Mucosa of stomach (tissue), 1 donor: ENCODE results near the gene DYDC2.
"Not testable (repeated sequence)": the region's sequence is repeated elsewhere in the genome, so short reads cannot be mapped to it uniquely, and the experiment has no call there.

Source experiments
- H3K27me3 ChIP-seq: one replicate; pipeline ENCODE4 v1.7.0; 2013; ENCODE audit warnings: mild to moderate bottlenecking, low read length; ENCODE audit not compliant: control insufficient read depth, insufficient read depth
- H3K36me3 ChIP-seq: one replicate; pipeline ENCODE4 v1.7.0; 2013; ENCODE audit warnings: low read length; ENCODE audit not compliant: control insufficient read depth, insufficient read depth
- H3K4me1 ChIP-seq: one replicate; pipeline ENCODE4 v1.7.0; 2013; ENCODE audit warnings: mild to moderate bottlenecking, low read length; ENCODE audit not compliant: control insufficient read depth, insufficient read depth
- H3K4me3 ChIP-seq: one replicate; pipeline ENCODE4 v1.7.0; 2013; ENCODE audit warnings: low read length
- H3K9ac ChIP-seq: one replicate; pipeline ENCODE4 v1.7.0; 2013; ENCODE audit warnings: mild to moderate bottlenecking, low read length, moderate library complexity
- H3K9me3 ChIP-seq: one replicate; pipeline ENCODE4 v1.7.0; 2013; ENCODE audit warnings: mild to moderate bottlenecking, low read length, moderate library complexity; ENCODE audit not compliant: control insufficient read depth
- donor health status: Pancreatic carcinoma.

DYDC2 gene

GRCh38 chr10:80333983-80334382 lies 22.6 kb upstream of the DYDC2 start:
- Histone ChIP-seq H3K4me3 (no peak overlapping the region), H3K9ac (no peak overlapping the region), H3K27me3 (no peaks in the 10 kb centered on the region), H3K4me1 (no peaks in the 10 kb centered on the region), H3K36me3 (no peaks in the 10 kb centered on the region), H3K9me3 (no peaks in the 10 kb centered on the region)

- no peaks in the 10 kb centered on the region for H3K9me3 ChIP-seq
- H3K36me3 ChIP-seq, result no peaks in the 10 kb centered on the region
- H3K4me3 ChIP-seq, result no peak overlapping the region
Observed at GRCh38 chr10:80344276-80344675, 12.3 kb upstream of the DYDC2 start.

GRCh38 chr10:80344912-80345311 lies 11.7 kb upstream of the DYDC2 start:
- no peak overlapping the region for H3K4me3 ChIP-seq
- no peak overlapping the region for H3K9ac ChIP-seq
- no peaks in the 10 kb centered on the region for H3K9me3 ChIP-seq
- H3K27me3 ChIP-seq, result no peaks in the 10 kb centered on the region
- no peaks in the 10 kb centered on the region for H3K36me3 ChIP-seq
- no peaks in the 10 kb centered on the region for H3K4me1 ChIP-seq

More at GRCh38 chr10:80344276-80344675, 12.3 kb upstream of the DYDC2 start:
- Histone ChIP-seq H3K9ac (no peak overlapping the region), H3K4me1 (no peaks in the 10 kb centered on the region), H3K27me3 (no peaks in the 10 kb centered on the region)

- H3K9me3 ChIP-seq, result no peaks in the 10 kb centered on the region
- H3K36me3 ChIP-seq, result no peaks in the 10 kb centered on the region
- H3K4me1 ChIP-seq, result no peaks in the 10 kb centered on the region
- H3K27me3 ChIP-seq, result peaks cover under 1% of the 10 kb centered on the region
- no peak overlapping the region for H3K4me3 ChIP-seq
- no peak overlapping the region for H3K9ac ChIP-seq
Observed at GRCh38 chr10:80350251-80350650, 6.3 kb upstream of the DYDC2 start.

GRCh38 chr10:80351220-80351619 lies 5.4 kb upstream of the DYDC2 start:
- Histone ChIP-seq H3K9me3 (no peaks in the 10 kb centered on the region), H3K4me3 (no peak overlapping the region), H3K4me1 (peaks cover 1% of the 10 kb centered on the region), H3K36me3 (no peaks in the 10 kb centered on the region), H3K9ac (no peak overlapping the region), H3K27me3 (peaks cover 9% of the 10 kb centered on the region)

- peaks cover 13% of the 10 kb centered on the region for H3K4me1 ChIP-seq
- H3K36me3 ChIP-seq, result no peaks in the 10 kb centered on the region
- H3K4me3 ChIP-seq, result no peak overlapping the region
- no peaks in the 10 kb centered on the region for H3K9me3 ChIP-seq
- peaks cover 12% of the 10 kb centered on the region for H3K27me3 ChIP-seq
- no peak overlapping the region for H3K9ac ChIP-seq
Observed at GRCh38 chr10:80356989-80357850, 639 bp downstream of the DYDC2 start.

- Histone ChIP-seq H3K27me3 (peaks cover 12% of the 10 kb centered on the region), H3K36me3 (no peaks in the 10 kb centered on the region), H3K9ac (no peak overlapping the region), H3K4me3 (no peak overlapping the region), H3K9me3 (no peaks in the 10 kb centered on the region), H3K4me1 (peaks cover 13% of the 10 kb centered on the region)
Observed at GRCh38 chr10:80357851-80358125, 1.2 kb downstream of the DYDC2 start.

GRCh38 chr10:80358925-80359324 lies 2.3 kb downstream of the DYDC2 start:
- H3K9ac ChIP-seq, H3K36me3 ChIP-seq, H3K4me3 ChIP-seq, H3K9me3 ChIP-seq: not testable (repeated sequence)
- peaks cover 12% of the 10 kb centered on the region for H3K27me3 ChIP-seq
- H3K4me1 ChIP-seq, result peaks cover 13% of the 10 kb centered on the region

- Histone ChIP-seq H3K9me3 (no peaks in the 10 kb centered on the region), H3K4me1 (peaks cover 13% of the 10 kb centered on the region), H3K4me3 (no peak overlapping the region), H3K9ac (no peak overlapping the region), H3K36me3 (no peaks in the 10 kb centered on the region), H3K27me3 (peaks cover 12% of the 10 kb centered on the region)
Observed at GRCh38 chr10:80359644-80360043, 3.1 kb downstream of the DYDC2 start.

GRCh38 chr10:80365510-80365909 lies 8.9 kb downstream of the DYDC2 start:
- Histone ChIP-seq H3K9me3 (no peaks in the 10 kb centered on the region), H3K9ac (no peak overlapping the region), H3K27me3 (no peaks in the 10 kb centered on the region), H3K36me3 (no peaks in the 10 kb centered on the region), H3K4me3 (no peak overlapping the region), H3K4me1 (no peaks in the 10 kb centered on the region)

- Histone ChIP-seq H3K27me3 (no peaks in the 10 kb centered on the region), H3K9ac (no peak overlapping the region), H3K4me3 (no peak overlapping the region), H3K4me1 (no peaks in the 10 kb centered on the region), H3K9me3 (no peaks in the 10 kb centered on the region), H3K36me3 (no peaks in the 10 kb centered on the region)
Observed at GRCh38 chr10:80371467-80371866, 14.9 kb downstream of the DYDC2 start.

- Histone ChIP-seq H3K27me3 (no peaks in the 10 kb centered on the region), H3K4me3 (no peak overlapping the region), H3K9ac (no peak overlapping the region), H3K4me1 (no peaks in the 10 kb centered on the region), H3K9me3 (no peaks in the 10 kb centered on the region), H3K36me3 (no peaks in the 10 kb centered on the region)
Observed at GRCh38 chr10:80372675-80373074, 16.1 kb downstream of the DYDC2 start.

GRCh38 chr10:80373502-80373901 lies 16.9 kb downstream of the DYDC2 start:
- H3K36me3 ChIP-seq, result no peaks in the 10 kb centered on the region
- H3K27me3 ChIP-seq, result no peaks in the 10 kb centered on the region
- no peak overlapping the region for H3K9ac ChIP-seq
- no peak overlapping the region for H3K4me3 ChIP-seq
- no peaks in the 10 kb centered on the region for H3K9me3 ChIP-seq
- no peaks in the 10 kb centered on the region for H3K4me1 ChIP-seq
